Activated B cell treated with CpG ODN at 0.5 μM for 24 hours (primary cell): Measurements from ENCODE around the gene ETS2. TPM values are rescaled to one million over a fixed set of nuclear protein-coding genes. Genes with fewer than 3 reads are reported as not detected.

ENCODE experiments used
- ATAC-seq: fragments of 200-7000 bp; cut with Tn5 transposase; one replicate; pipeline ENCODE4 v1.10.0; 2021; ENCODE audit warnings: low read depth, mild to moderate bottlenecking, moderate library complexity
- CTCF ChIA-PET: fragments of 350-600 bp; sonication (Branson Sonifier 250); formaldehyde crosslinking; loops from one replicate; lab custom pipeline; 2021; ENCODE audit warnings: antibody characterized with exemption; lab: Charles Lee
- POLR2A ChIA-PET: fragments of 350-600 bp; sonication (Branson Sonifier 250); formaldehyde crosslinking; loops from one replicate; lab custom pipeline; 2021; ENCODE audit warnings: antibody characterized with exemption; lab: Charles Lee
- DNase-seq: peaks from one replicate; pipeline ENCODE4 v3.0.0; 2022
- H3K27ac Mint-ChIP-seq: one replicate; pipeline ENCODE4 v1.8.0; 2020; ENCODE audit warnings: mixed read lengths
- H3K27me3 Mint-ChIP-seq: one replicate; pipeline ENCODE4 v1.8.0; 2021; ENCODE audit warnings: mixed read lengths
- H3K36me3 Mint-ChIP-seq: one replicate; pipeline ENCODE4 v1.8.0; 2021; ENCODE audit warnings: low read depth, mixed read lengths
- H3K4me1 Mint-ChIP-seq: one replicate; pipeline ENCODE4 v1.8.0; 2021; ENCODE audit warnings: mixed read lengths
- H3K4me3 Mint-ChIP-seq: one replicate; pipeline ENCODE4 v1.8.0; 2020; ENCODE audit warnings: mild to moderate bottlenecking, mixed read lengths
- H3K9me3 Mint-ChIP-seq: one replicate; pipeline ENCODE4 v1.8.0; 2020; ENCODE audit warnings: mixed read lengths
- intact Hi-C: fragments of 100-400 bp; cut with micrococcal nuclease; formaldehyde crosslinking; loops from one replicate; pipeline ENCODE4 v1.15.1; 2024
- total RNA-seq: library from RNA; stranded (reverse); gene quantifications from 2 replicates; pipeline ENCODE4 v1.2.3, GENCODE V29; 2022
- TF ChIP-seq, protein P1 (sequence below): fragments of 200-600 bp; IDR thresholded peaks from one replicate; pipeline ENCODE4 v1.8.0; 2022; ENCODE audit warnings: antibody characterized with exemption, mild to moderate bottlenecking

Gene ETS2
- total RNA-seq, 1 donor from 2014 or later: 4.4 TPM

GRCh38 chr21:38773099-38774061 is 32.3 kb upstream of the ETS2 start:
- ChIA-PET CTCF (no interaction called here), POLR2A (no interaction called here)
- TF ChIP-seq, protein P1, sequence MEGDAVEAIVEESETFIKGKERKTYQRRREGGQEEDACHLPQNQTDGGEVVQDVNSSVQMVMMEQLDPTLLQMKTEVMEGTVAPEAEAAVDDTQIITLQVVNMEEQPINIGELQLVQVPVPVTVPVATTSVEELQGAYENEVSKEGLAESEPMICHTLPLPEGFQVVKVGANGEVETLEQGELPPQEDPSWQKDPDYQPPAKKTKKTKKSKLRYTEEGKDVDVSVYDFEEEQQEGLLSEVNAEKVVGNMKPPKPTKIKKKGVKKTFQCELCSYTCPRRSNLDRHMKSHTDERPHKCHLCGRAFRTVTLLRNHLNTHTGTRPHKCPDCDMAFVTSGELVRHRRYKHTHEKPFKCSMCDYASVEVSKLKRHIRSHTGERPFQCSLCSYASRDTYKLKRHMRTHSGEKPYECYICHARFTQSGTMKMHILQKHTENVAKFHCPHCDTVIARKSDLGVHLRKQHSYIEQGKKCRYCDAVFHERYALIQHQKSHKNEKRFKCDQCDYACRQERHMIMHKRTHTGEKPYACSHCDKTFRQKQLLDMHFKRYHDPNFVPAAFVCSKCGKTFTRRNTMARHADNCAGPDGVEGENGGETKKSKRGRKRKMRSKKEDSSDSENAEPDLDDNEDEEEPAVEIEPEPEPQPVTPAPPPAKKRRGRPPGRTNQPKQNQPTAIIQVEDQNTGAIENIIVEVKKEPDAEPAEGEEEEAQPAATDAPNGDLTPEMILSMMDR: no peak
- H3K9me3 Mint-ChIP-seq: peaks cover 2% of the 10 kb centered on the region
- ATAC-seq: peak; percentile 57
- no peak overlapping the region for H3K27ac Mint-ChIP-seq
- H3K4me1 Mint-ChIP-seq: peaks cover 34% of the 10 kb centered on the region
- no peak overlapping the region for H3K4me3 Mint-ChIP-seq
- H3K27me3 Mint-ChIP-seq: peaks cover 57% of the 10 kb centered on the region
- H3K36me3 Mint-ChIP-seq: no peaks in the 10 kb centered on the region
- DNase-seq: no peak
- intact Hi-C loops: no loop called here

DNA sequence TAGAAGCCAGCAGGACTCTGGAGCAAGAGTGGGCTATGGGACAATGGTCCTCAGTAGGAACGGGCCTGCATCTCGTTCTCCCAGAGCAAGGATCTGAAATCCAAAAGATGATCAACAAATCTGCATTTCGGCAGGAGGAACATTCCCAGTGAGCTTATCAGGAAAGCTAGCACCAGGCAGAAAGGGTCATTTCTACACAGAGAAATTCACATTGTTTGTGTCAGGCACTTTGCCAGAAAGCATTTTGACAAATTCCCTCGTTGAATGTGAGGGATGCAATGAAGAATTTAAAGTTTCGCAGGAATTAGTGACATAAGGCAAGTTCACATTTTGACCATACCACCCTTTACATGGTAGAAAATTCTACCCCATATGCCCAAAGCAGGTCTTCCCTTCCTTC is 31.6 kb upstream of the ETS2 start:
- TF ChIP-seq, protein P1: no peak
- H3K27ac Mint-ChIP-seq: no peak overlapping the region
- ChIA-PET CTCF (no interaction called here), POLR2A (no interaction called here)
- peaks cover 9% of the 10 kb centered on the region for H3K9me3 Mint-ChIP-seq
- peaks cover 62% of the 10 kb centered on the region for H3K27me3 Mint-ChIP-seq
- H3K4me1 Mint-ChIP-seq: peaks cover 29% of the 10 kb centered on the region
- no peak for DNase-seq
- no peaks in the 10 kb centered on the region for H3K36me3 Mint-ChIP-seq
- intact Hi-C loops: no loop called here
- H3K4me3 Mint-ChIP-seq: no peak overlapping the region
- no peak for ATAC-seq

DNA sequence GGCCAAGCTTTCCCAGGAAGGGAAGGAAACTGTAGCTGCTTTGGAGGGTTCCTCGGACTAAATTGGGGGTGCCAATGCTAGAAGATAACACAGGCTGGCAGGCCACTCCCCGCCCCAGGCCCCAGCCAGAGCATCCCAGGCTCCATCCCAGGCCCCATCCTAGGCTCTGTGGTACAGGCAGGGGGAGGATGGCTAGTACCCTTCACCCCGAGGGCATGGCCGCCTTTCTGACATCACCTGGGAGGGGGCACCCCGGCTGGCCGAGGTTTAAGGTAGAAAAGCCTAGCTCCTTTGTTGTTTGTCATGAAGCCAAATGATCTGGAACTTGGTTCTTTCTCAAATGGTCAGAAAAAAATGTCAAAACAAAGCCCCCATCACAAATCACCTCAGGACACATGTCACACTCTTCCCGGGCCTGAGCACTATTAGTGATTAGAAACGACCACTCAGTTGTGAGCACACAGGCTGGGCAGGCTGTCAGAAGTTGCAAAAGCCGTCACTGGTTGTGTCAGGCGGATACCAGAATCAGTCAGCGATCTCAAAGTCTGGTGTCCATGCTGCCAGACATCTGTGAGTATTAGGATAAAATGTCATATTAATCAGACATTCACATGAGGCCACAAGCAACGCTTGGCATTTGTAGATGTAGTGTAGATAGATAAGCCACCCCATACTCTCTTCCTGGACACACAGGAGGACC is 31.0 kb upstream of the ETS2 start:
- POLR2A ChIA-PET: no interaction called here
- intact Hi-C loops: no loop called here
- peaks cover 29% of the 10 kb centered on the region for H3K4me1 Mint-ChIP-seq
- no peak overlapping the region for H3K4me3 Mint-ChIP-seq
- DNase-seq: no peak
- no peaks in the 10 kb centered on the region for H3K36me3 Mint-ChIP-seq
- no peak for ATAC-seq
- CTCF ChIA-PET: no interaction called here
- peaks cover 9% of the 10 kb centered on the region for H3K9me3 Mint-ChIP-seq
- TF ChIP-seq, protein P1: no peak
- H3K27me3 Mint-ChIP-seq: peaks cover 62% of the 10 kb centered on the region
- H3K27ac Mint-ChIP-seq: no peak overlapping the region

DNA sequence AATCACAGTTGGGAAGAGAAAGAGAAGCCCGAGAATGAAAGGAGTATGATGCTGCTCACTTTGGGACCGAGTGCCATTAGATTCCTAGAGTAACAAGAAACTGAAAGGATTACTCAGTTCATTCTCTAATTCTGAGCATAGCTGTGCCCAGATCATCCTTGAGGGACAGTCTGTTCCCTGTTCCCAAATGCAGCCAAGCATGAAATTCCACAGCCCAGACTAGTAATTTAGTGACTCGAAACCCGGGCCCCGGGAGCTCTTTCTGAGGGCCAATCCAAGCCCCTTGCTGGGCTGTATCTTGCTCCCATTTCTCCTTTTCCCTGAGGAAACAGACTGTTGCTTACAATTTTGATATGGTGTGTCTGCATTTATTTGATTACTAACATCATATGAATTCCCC is 30.0 kb upstream of the ETS2 start:
- peaks cover 55% of the 10 kb centered on the region for H3K27me3 Mint-ChIP-seq
- TF ChIP-seq, protein P1: no peak
- H3K27ac Mint-ChIP-seq: no peak overlapping the region
- intact Hi-C loops: no loop called here
- H3K4me3 Mint-ChIP-seq: no peak overlapping the region
- ChIA-PET CTCF (no interaction called here), POLR2A (no interaction called here)
- no peaks in the 10 kb centered on the region for H3K36me3 Mint-ChIP-seq
- peaks cover 9% of the 10 kb centered on the region for H3K9me3 Mint-ChIP-seq
- ATAC-seq (no peak), DNase-seq (no peak)
- peaks cover 30% of the 10 kb centered on the region for H3K4me1 Mint-ChIP-seq

- DNase-seq: no peak
- Mint-ChIP-seq H3K4me1 (peaks cover 34% of the 10 kb centered on the region), H3K9me3 (peaks cover 15% of the 10 kb centered on the region), H3K4me3 (no peak overlapping the region), H3K36me3 (no peaks in the 10 kb centered on the region), H3K27ac (no peak overlapping the region), H3K27me3 (peaks cover 52% of the 10 kb centered on the region)
- ATAC-seq: no peak
- ChIA-PET CTCF (no interaction called here), POLR2A (no interaction called here)
- intact Hi-C loops: loop anchor here (1.0 kb wide), 1 partner anchor 10 kb away; no protein-coding TSS in a partner anchor
- TF ChIP-seq, protein P1: no peak
Measured at GRCh38 chr21:38777015-38777414, 28.7 kb upstream of the ETS2 start.
